Glutamatergic neuron (in vitro differentiated cells): Measurements from ENCODE around the gene COPB2. TPM values are rescaled to one million over a fixed set of nuclear protein-coding genes. Genes with fewer than 3 reads are reported as not detected.
A peak's percentile ranks its signal among the peaks of the same experiment; 100 is the strongest.
"Not testable (repeated sequence)": the region's sequence is repeated elsewhere in the genome, so short reads cannot be mapped to it uniquely, and the experiment has no call there.

ENCODE experiments used
- DNase-seq: peaks from one replicate; pipeline ENCODE4 v3.0.0; 2022
- H3K27ac Mint-ChIP-seq: one replicate; pipeline ENCODE4 v1.8.0; 2020; ENCODE audit warnings: mild to moderate bottlenecking, mixed read lengths, inconsistent platforms; ENCODE audit not compliant: unreplicated experiment
- H3K27me3 Mint-ChIP-seq: one replicate; pipeline ENCODE4 v1.8.0; 2020; ENCODE audit warnings: mild to moderate bottlenecking, moderate library complexity, mixed read lengths, inconsistent platforms; ENCODE audit not compliant: unreplicated experiment
- H3K36me3 Mint-ChIP-seq: one replicate; pipeline ENCODE4 v1.8.0; 2020; ENCODE audit warnings: mild to moderate bottlenecking, mixed read lengths, inconsistent platforms; ENCODE audit not compliant: unreplicated experiment
- H3K4me1 Mint-ChIP-seq: one replicate; pipeline ENCODE4 v1.8.0; 2020; ENCODE audit warnings: mild to moderate bottlenecking, low read depth, mixed read lengths, inconsistent platforms; ENCODE audit not compliant: unreplicated experiment
- H3K4me3 Mint-ChIP-seq: one replicate; pipeline ENCODE4 v1.8.0; 2020; ENCODE audit warnings: mild to moderate bottlenecking, mixed read lengths, inconsistent platforms; ENCODE audit not compliant: unreplicated experiment
- H3K9me3 Mint-ChIP-seq: one replicate; pipeline ENCODE4 v1.8.0; 2020; ENCODE audit warnings: mild to moderate bottlenecking, moderate library complexity, mixed read lengths, inconsistent platforms; ENCODE audit not compliant: unreplicated experiment
- CTCF ChIP-seq: fragments of 200-600 bp; sonication (generic); IDR thresholded peaks from one replicate; pipeline ENCODE4 v1.5.0; 2021; ENCODE audit not compliant: partially characterized antibody, unreplicated experiment
- total RNA-seq: library from RNA; stranded (reverse); fragmentation: NEBNext Ultra II Directional; extraction: Animal tissue kit (Norgen Biotek cat#: 25700); gene quantifications from one replicate; pipeline ENCODE4 v1.2.1, GENCODE V29; 2021; ENCODE audit not compliant: unreplicated experiment

The COPB2 gene
- total RNA-seq, 1 donor from 2014 or later: 127 TPM

- H3K27ac Mint-ChIP-seq: no peak overlapping the region
- peaks cover 6% of the 10 kb centered on the region for H3K27me3 Mint-ChIP-seq
- H3K9me3 Mint-ChIP-seq: peaks cover 2% of the 10 kb centered on the region
- no peaks in the 10 kb centered on the region for H3K36me3 Mint-ChIP-seq
- H3K4me1 Mint-ChIP-seq: no peaks in the 10 kb centered on the region
- TF ChIP-seq CTCF: no peak
- DNase-seq: no peak
- no peak overlapping the region for H3K4me3 Mint-ChIP-seq
Observed at GRCh38 chr3:139339219-139339906, 50.1 kb downstream of the COPB2 start.

GRCh38 chr3:139338405-139338804 lies 51.0 kb downstream of the COPB2 start:
- H3K27ac Mint-ChIP-seq: no peak overlapping the region
- H3K4me3 Mint-ChIP-seq: no peak overlapping the region
- H3K4me1 Mint-ChIP-seq: no peaks in the 10 kb centered on the region
- peaks cover 2% of the 10 kb centered on the region for H3K9me3 Mint-ChIP-seq
- H3K36me3 Mint-ChIP-seq: no peaks in the 10 kb centered on the region
- peaks cover 6% of the 10 kb centered on the region for H3K27me3 Mint-ChIP-seq
- TF ChIP-seq CTCF: no peak
- no peak for DNase-seq

- not testable (repeated sequence) for H3K36me3 Mint-ChIP-seq, H3K9me3 Mint-ChIP-seq, H3K27me3 Mint-ChIP-seq, DNase-seq, H3K4me3 Mint-ChIP-seq, H3K4me1 Mint-ChIP-seq, H3K27ac Mint-ChIP-seq
Observed at GRCh38 chr3:139334675-139335074, 54.8 kb downstream of the COPB2 start.

GRCh38 chr3:139332092-139332491 lies 57.4 kb downstream of the COPB2 start:
- Mint-ChIP-seq H3K27ac (no peak overlapping the region), H3K9me3 (peaks cover 5% of the 10 kb centered on the region), H3K36me3 (no peaks in the 10 kb centered on the region), H3K27me3 (peaks cover 2% of the 10 kb centered on the region), H3K4me1 (no peaks in the 10 kb centered on the region), H3K4me3 (no peak overlapping the region)
- DNase-seq: no peak
- TF ChIP-seq CTCF: no peak

- Mint-ChIP-seq H3K27ac (no peak overlapping the region), H3K4me1 (no peaks in the 10 kb centered on the region), H3K9me3 (peaks cover 5% of the 10 kb centered on the region), H3K4me3 (peak overlapping the region; percentile 9), H3K27me3 (peaks cover 2% of the 10 kb centered on the region), H3K36me3 (no peaks in the 10 kb centered on the region)
- peak; percentile 99 for TF ChIP-seq CTCF
- DNase-seq: peak; percentile 98
Observed at GRCh38 chr3:139329364-139329850, 60.0 kb downstream of the COPB2 start.
